ENCODE results near the gene SMAD9.

Gene SMAD9

GRCh38 chr13:36839981-36840380 lies 80.1 kb downstream of the SMAD9 start:
- Histone ChIP-seq H3K27me3 (replicated peaks; ENCODE audit: insufficient read depth, low read length) (no peaks in the 10 kb centered on the region), H3K36me3 (replicated peaks; ENCODE audit: insufficient read depth, low read length) (no peaks in the 10 kb centered on the region), H3K4me3 (ENCODE audit: low read length) (no peak overlapping the region), H4K20me1 (ENCODE audit: insufficient read depth, low read length) (no peaks in the 10 kb centered on the region), H3K79me2 (ENCODE audit: low read length) (no peaks in the 10 kb centered on the region), H2AFZ (ENCODE audit: low read length) (no peak overlapping the region), H3F3A (ENCODE audit: insufficient read depth, low read length) (no peaks in the 10 kb centered on the region), H3K9me2 (replicated peaks; ENCODE audit: insufficient read depth, low read length) (no peaks in the 10 kb centered on the region), H3K4me2 (ENCODE audit: low read depth, low read length) (no peak overlapping the region), H3K9me3 (replicated peaks; ENCODE audit: insufficient read depth, low read length) (no peaks in the 10 kb centered on the region), H3K27ac (ENCODE audit: low read length) (no peak overlapping the region), H3K9ac (ENCODE audit: low read length) (no peak overlapping the region), H3K4me1 (ENCODE audit: low read length) (no peaks in the 10 kb centered on the region)
- no peak for DNase-seq
- TF ChIP-seq CTCF (IDR thresholded peaks at IDR 0.05; ENCODE audit: low read length) = no peak
- no peak for TF ChIP-seq EZH2 (optimal IDR thresholded peaks at IDR 0.05; ENCODE audit: low read depth, low read length)
- TF ChIP-seq EZH2phosphoT487 (IDR thresholded peaks at IDR 0.05; ENCODE audit: low read length) = no peak

GRCh38 chr13:36839281-36839680 lies 80.8 kb downstream of the SMAD9 start:
- TF ChIP-seq CTCF (IDR thresholded peaks at IDR 0.05; ENCODE audit: low read length) (no peak), EZH2 (optimal IDR thresholded peaks at IDR 0.05; ENCODE audit: low read depth, low read length) (no peak), EZH2phosphoT487 (IDR thresholded peaks at IDR 0.05; ENCODE audit: low read length) (no peak)
- DNase-seq = no peak
- no peaks in the 10 kb centered on the region for H3K79me2 ChIP-seq (ENCODE audit: low read length)

GRCh38 chr13:36837354-36838092 lies 82.5 kb downstream of the SMAD9 start:
- H3K4me3 ChIP-seq (ENCODE audit: low read length) = no peak overlapping the region
- no peaks in the 10 kb centered on the region for H3K4me1 ChIP-seq (ENCODE audit: low read length)
- no peak for TF ChIP-seq CTCF (IDR thresholded peaks at IDR 0.05; ENCODE audit: low read length)
- no peak for TF ChIP-seq EZH2 (optimal IDR thresholded peaks at IDR 0.05; ENCODE audit: low read depth, low read length)
- no peak for TF ChIP-seq EZH2phosphoT487 (IDR thresholded peaks at IDR 0.05; ENCODE audit: low read length)
- no peaks in the 10 kb centered on the region for H3K9me3 ChIP-seq (replicated peaks; ENCODE audit: insufficient read depth, low read length)
- no peak overlapping the region for H3K27ac ChIP-seq (ENCODE audit: low read length)
- H3K9ac ChIP-seq (ENCODE audit: low read length) = no peak overlapping the region
- no peak overlapping the region for H3K4me2 ChIP-seq (ENCODE audit: low read depth, low read length)
- no peaks in the 10 kb centered on the region for H3K79me2 ChIP-seq (ENCODE audit: low read length)
- no peaks in the 10 kb centered on the region for H3K36me3 ChIP-seq (replicated peaks; ENCODE audit: insufficient read depth, low read length)
- H3K9me2 ChIP-seq (replicated peaks; ENCODE audit: insufficient read depth, low read length) = no peaks in the 10 kb centered on the region
- no peak for DNase-seq
- H4K20me1 ChIP-seq (ENCODE audit: insufficient read depth, low read length) = no peaks in the 10 kb centered on the region
- no peaks in the 10 kb centered on the region for H3F3A ChIP-seq (ENCODE audit: insufficient read depth, low read length)
- H3K27me3 ChIP-seq (replicated peaks; ENCODE audit: insufficient read depth, low read length) = no peaks in the 10 kb centered on the region
- no peak overlapping the region for H2AFZ ChIP-seq (ENCODE audit: low read length)

More at GRCh38 chr13:36839281-36839680, 80.8 kb downstream of the SMAD9 start:
- H3K36me3 ChIP-seq (replicated peaks; ENCODE audit: insufficient read depth, low read length) = no peaks in the 10 kb centered on the region
- H3K4me3 ChIP-seq (ENCODE audit: low read length) = no peak overlapping the region
- no peaks in the 10 kb centered on the region for H4K20me1 ChIP-seq (ENCODE audit: insufficient read depth, low read length)
- H3K27me3 ChIP-seq (replicated peaks; ENCODE audit: insufficient read depth, low read length) = no peaks in the 10 kb centered on the region
- no peak overlapping the region for H3K4me2 ChIP-seq (ENCODE audit: low read depth, low read length)
- no peak overlapping the region for H3K9ac ChIP-seq (ENCODE audit: low read length)
- no peak overlapping the region for H3K27ac ChIP-seq (ENCODE audit: low read length)
- H3K9me3 ChIP-seq (replicated peaks; ENCODE audit: insufficient read depth, low read length) = no peaks in the 10 kb centered on the region
- H3F3A ChIP-seq (ENCODE audit: insufficient read depth, low read length) = no peaks in the 10 kb centered on the region
- H3K4me1 ChIP-seq (ENCODE audit: low read length) = no peaks in the 10 kb centered on the region
- H3K9me2 ChIP-seq (replicated peaks; ENCODE audit: insufficient read depth, low read length) = no peaks in the 10 kb centered on the region
- no peak overlapping the region for H2AFZ ChIP-seq (ENCODE audit: low read length)
